Smooth muscle cell (in vitro differentiated cells): ENCODE measurements around the gene AK8. TPM values are rescaled to one million over a fixed set of nuclear protein-coding genes. Genes with fewer than 3 reads are reported as not detected.
A peak's percentile ranks its signal among the peaks of the same experiment; 100 is the strongest.

Experiments
- DNase-seq: peaks from one replicate; lab custom pipeline; 2025; ENCODE audit not compliant: unreplicated experiment; lab: John Stamatoyannopoulos, UW
- H2AFZ ChIP-seq: fragments of 200-600 bp; sonication (generic); 2 replicates; pipeline ENCODE4 v1.6.0; 2016; ENCODE audit warnings: antibody characterized with exemption, low read depth, mild to moderate bottlenecking
- H3F3A ChIP-seq: fragments of 200-600 bp; sonication (generic); 2 replicates; pipeline ENCODE4 v1.6.0; 2017; ENCODE audit warnings: antibody characterized with exemption, low read depth
- H3K27ac ChIP-seq: fragments of 200-600 bp; sonication (generic); 2 replicates; pipeline ENCODE4 v1.5.1; 2016; ENCODE audit warnings: low read depth, mild to moderate bottlenecking
- H3K27me3 ChIP-seq: fragments of 200-600 bp; sonication (generic); 2 replicates; pipeline ENCODE4 v1.6.1; 2016; ENCODE audit warnings: low read depth, mild to moderate bottlenecking
- H3K36me3 ChIP-seq: fragments of 200-600 bp; sonication (generic); 2 replicates; pipeline ENCODE4 v1.5.1; 2016; ENCODE audit warnings: low read depth
- H3K4me1 ChIP-seq: fragments of 200-600 bp; sonication (generic); 2 replicates; pipeline ENCODE4 v1.5.1; 2016; ENCODE audit warnings: low read depth
- H3K4me2 ChIP-seq: fragments of 200-600 bp; sonication (generic); 2 replicates; pipeline ENCODE4 v1.6.0; 2016; ENCODE audit warnings: mild to moderate bottlenecking
- H3K4me3 ChIP-seq: fragments of 200-600 bp; sonication (generic); 2 replicates; pipeline ENCODE4 v1.5.1; 2016; ENCODE audit warnings: mild to moderate bottlenecking
- H3K79me2 ChIP-seq: fragments of 200-600 bp; sonication (generic); 2 replicates; pipeline ENCODE4 v1.6.0; 2016; ENCODE audit warnings: low read depth, mild to moderate bottlenecking
- H3K9ac ChIP-seq: fragments of 200-600 bp; sonication (generic); 2 replicates; pipeline ENCODE4 v1.6.0; 2016; ENCODE audit warnings: low read depth
- H3K9me3 ChIP-seq: fragments of 200-600 bp; sonication (generic); replicated peaks from 2 replicates; pipeline ENCODE4 v1.5.1; 2016; ENCODE audit warnings: low read depth
- H4K20me1 ChIP-seq: fragments of 200-600 bp; sonication (generic); 2 replicates; pipeline ENCODE4 v1.6.0; 2016; ENCODE audit warnings: low read depth
- CTCF ChIP-seq: fragments of 200-600 bp; sonication (generic); IDR thresholded peaks from 2 replicates; pipeline ENCODE4 v1.5.1; 2017; ENCODE audit warnings: borderline replicate concordance, mild to moderate bottlenecking, antibody characterized with exemption; ENCODE audit not compliant: insufficient read depth, poor library complexity, severe bottlenecking
- WGBS: methylation state at CpG from one replicate; pipeline ENCODE4 v1.1.7; 2016; ENCODE audit warnings: low lambda C conversion rate; 5-methylcytosine and 5-hydroxymethylcytosine counted together
- polyA plus RNA-seq: library from polyadenylated mRNA; unstranded; fragments of >200 nt; fragmentation: Nextera tagmentation; extraction: Ambion mirVana; gene quantifications from 2 replicates; pipeline ENCODE4 v1.2.1, GENCODE V29; 2016
- total RNA-seq: library from RNA; depleted of rRNA; stranded (reverse); fragments of >200 nt; gene quantifications from 2 replicates; pipeline ENCODE4 v1.2.3, GENCODE V29; 2014

The AK8 gene
- total and polyA plus RNA-seq, 2 experiments from 2014 or later = 0.67 to 1.4 TPM

GRCh38 chr9:132903574-132904492 is 25.7 kb upstream of the AK8 start:
- no peak overlapping the region for H3K4me2 ChIP-seq
- no peak for DNase-seq
- no peak overlapping the region for H3K9ac ChIP-seq
- no peaks in the 10 kb centered on the region for H3K79me2 ChIP-seq
- H3K27ac ChIP-seq = no peak overlapping the region
- H4K20me1 ChIP-seq = no peaks in the 10 kb centered on the region
- no peak overlapping the region for H3K4me3 ChIP-seq
- H3K36me3 ChIP-seq = no peaks in the 10 kb centered on the region
- peaks cover 11% of the 10 kb centered on the region for H3F3A ChIP-seq
- no peaks in the 10 kb centered on the region for H3K4me1 ChIP-seq
- no peak overlapping the region for H2AFZ ChIP-seq
- no peaks in the 10 kb centered on the region for H3K9me3 ChIP-seq
- no peaks in the 10 kb centered on the region for H3K27me3 ChIP-seq
- TF ChIP-seq CTCF = no peak
- 83% methylated on average over 13 of the region's 13 CpGs for WGBS

GRCh38 chr9:132901858-132902831 is 24.1 kb upstream of the AK8 start:
- WGBS = 55% methylated on average over 11 of the region's 11 CpGs
- peak; percentile 96 for TF ChIP-seq CTCF
- H3K4me3 ChIP-seq = no peak overlapping the region
- H2AFZ ChIP-seq = no peak overlapping the region
- H3K9me3 ChIP-seq = no peaks in the 10 kb centered on the region
- H3K36me3 ChIP-seq = peaks cover 6% of the 10 kb centered on the region
- no peaks in the 10 kb centered on the region for H3K79me2 ChIP-seq
- H3K27me3 ChIP-seq = no peaks in the 10 kb centered on the region
- no peak overlapping the region for H3K4me2 ChIP-seq
- no peak overlapping the region for H3K9ac ChIP-seq
- H3K4me1 ChIP-seq = no peaks in the 10 kb centered on the region
- peaks cover 11% of the 10 kb centered on the region for H3F3A ChIP-seq
- H3K27ac ChIP-seq = no peak overlapping the region
- peak; percentile 34 for DNase-seq
- H4K20me1 ChIP-seq = no peaks in the 10 kb centered on the region

- Histone ChIP-seq H3K4me1 (no peaks in the 10 kb centered on the region), H4K20me1 (no peaks in the 10 kb centered on the region), H3K27ac (no peak overlapping the region), H3K79me2 (no peaks in the 10 kb centered on the region), H3K27me3 (no peaks in the 10 kb centered on the region), H3K9me3 (no peaks in the 10 kb centered on the region), H3K4me3 (no peak overlapping the region), H3K4me2 (no peak overlapping the region), H3K36me3 (peaks cover 7% of the 10 kb centered on the region), H3F3A (peaks cover 8% of the 10 kb centered on the region), H2AFZ (no peak overlapping the region), H3K9ac (no peak overlapping the region)
- WGBS = 97% methylated on average over 7 of the region's 7 CpGs
- no peak for DNase-seq
- TF ChIP-seq CTCF = no peak
Observed at GRCh38 chr9:132898051-132898450, 20.0 kb upstream of the AK8 start.
